ENCODE measurements around the gene SCIMP.
"Not testable (repeated sequence)": the region's sequence is repeated elsewhere in the genome, so short reads cannot be mapped to it uniquely, and the experiment has no call there.

The SCIMP gene

GRCh38 chr17:5237541-5238016, 2.9 kb upstream of the SCIMP start:
- no peak for DNase-seq

GRCh38 chr17:5236938-5237540, 2.4 kb upstream of the SCIMP start:
- no peak for DNase-seq

GRCh38 chr17:5233492-5233891, 1.2 kb downstream of the SCIMP start:
- DNase-seq, result not testable (repeated sequence)

DNA sequence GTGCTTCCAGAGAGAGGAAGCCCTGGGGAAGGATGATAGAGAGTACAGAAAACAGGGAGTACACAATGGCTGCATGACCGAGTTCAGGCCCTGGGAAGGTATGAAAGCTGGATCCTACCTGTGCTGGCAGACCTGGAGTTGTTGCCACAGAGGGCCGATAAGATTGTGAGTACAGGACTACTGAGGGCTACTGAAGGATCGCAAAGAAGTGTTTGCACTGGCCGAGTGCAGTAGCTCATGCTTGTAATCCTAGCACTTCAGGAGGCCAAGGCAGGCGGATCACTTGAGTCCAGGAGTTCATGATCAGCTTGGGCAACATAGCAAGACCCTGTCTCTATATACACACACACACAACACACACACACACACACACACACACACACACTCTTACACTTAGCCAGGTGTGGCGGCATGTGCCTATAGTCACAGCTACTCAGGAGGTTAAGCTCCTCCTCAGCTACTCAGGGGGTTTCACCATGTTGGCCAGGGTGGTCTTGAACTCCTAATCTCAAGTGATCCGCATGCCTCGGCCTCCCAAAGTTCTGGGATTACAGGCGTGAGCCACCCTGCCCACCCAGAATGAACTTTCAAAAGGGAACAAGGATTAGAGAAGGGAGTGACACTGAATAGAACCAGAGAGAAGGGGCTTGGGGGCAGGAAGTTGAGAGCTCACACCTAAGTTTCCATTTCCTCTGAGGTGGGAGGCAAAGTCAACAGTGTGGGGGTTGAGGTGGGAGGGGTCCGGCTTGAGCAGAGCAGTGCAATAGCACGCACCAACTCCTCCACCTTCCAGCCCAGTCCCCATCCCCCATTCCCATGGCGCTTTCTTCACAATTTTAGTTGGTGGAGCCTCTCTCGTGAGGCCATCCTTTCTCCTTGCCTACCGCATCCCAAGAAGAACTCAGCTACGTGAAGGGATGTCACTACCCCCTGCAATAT, 7.5 kb downstream of the SCIMP start:
- DNase-seq, result no peak

DNA sequence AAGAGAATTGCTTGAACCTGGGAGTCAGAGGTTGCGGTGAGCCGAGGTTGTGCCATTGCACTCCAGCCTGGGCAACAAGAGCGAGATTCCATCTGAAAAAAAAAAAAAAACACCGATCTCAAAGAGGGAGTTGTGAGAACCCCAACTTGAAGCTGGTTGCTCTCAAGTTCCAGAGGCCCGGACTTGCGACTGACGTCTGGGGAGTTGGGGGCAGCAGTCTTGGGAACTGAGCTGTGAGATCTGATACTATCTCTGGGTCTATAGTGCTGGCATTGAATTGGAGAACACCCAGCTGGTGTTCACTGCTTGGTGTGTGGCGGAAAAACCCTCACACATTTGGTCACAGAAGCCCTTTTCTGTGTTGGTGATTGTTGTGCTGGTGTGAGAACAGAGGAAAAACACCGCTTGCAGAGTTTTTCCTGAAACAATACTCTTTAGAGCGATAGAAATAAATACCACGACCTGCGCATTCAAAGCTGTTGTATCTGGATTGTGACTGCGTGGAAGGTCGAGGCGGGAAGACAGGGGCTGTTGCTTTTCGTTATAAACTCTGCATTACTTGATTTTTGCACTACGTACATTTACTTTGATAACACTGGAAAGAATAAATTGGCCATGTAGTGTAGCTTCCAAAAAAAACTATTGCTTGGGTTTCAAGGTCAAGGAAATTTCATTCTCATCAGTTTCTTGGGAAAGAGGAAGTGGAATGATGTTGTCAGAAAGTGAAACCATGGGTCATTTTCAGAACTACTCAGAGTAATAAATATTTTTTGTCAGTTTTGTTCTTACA, 8.8 kb downstream of the SCIMP start:
- no peak for DNase-seq

GRCh38 chr17:5221912-5222311, 12.7 kb downstream of the SCIMP start:
- DNase-seq, result not testable (repeated sequence)

GRCh38 chr17:5220074-5220473, 14.6 kb downstream of the SCIMP start:
- no peak for DNase-seq

DNA sequence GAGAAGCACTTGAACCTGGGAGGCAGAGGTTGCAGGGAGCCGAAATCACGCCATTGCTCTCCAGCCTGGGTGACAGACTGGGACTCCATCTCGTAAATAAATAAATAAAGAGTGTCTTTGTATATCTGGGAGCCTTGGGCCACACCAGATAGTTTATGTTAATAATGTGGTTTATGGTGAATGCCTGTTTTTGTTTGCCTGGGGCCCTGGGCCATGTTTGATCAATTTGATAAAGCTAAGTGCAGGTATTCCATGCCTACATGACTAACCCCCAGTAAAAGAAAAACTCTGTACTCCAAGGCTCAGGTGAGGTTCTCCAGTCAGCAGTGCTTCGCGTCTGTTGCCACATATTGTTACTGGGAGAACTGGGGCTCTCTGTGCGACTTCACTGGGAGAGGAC, 15.1 kb downstream of the SCIMP start:
- DNase-seq, result no peak

DNA sequence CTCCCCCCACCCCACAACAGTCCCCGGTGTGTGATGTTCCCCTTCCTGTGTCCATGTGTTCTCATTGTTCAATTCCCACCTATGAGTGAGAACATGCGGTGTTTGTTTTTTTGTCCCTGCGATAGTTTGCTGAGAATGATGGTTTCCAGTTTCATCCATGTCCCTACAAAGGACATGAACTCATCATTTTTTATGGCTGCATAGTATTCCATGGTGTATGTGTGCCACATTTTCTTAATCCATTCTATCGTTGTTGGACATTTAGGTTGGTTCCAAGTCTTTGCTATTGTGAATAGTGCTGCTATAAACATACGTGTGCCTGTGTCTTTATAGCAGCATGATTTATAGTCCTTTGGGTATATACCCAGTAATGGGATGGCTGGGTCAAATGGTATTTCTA, 17.1 kb downstream of the SCIMP start:
- DNase-seq, result not testable (repeated sequence)

DNA sequence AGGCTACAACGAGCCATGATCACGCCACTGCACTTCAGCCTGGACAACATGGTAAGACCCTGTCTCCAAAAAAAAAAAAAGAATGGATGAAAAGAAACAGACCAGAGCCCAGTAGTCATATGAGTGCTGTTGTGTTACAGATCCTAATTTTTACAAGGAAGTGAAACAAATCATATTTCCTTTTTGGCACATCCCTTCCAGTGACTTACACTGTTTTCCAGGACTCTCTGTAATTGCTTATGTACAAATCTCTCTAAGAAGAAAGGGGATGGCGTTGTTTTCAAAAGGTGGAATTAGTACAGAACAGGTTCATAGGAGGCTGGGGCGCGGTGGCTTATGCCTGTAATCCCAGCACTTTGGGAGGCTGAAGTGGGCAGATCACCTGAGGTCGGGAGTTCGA, 23.2 kb downstream of the SCIMP start:
- no peak for DNase-seq

- DNase-seq, result no peak
Measured at GRCh38 chr17:5210614-5211252, 23.9 kb downstream of the SCIMP start.

DNA sequence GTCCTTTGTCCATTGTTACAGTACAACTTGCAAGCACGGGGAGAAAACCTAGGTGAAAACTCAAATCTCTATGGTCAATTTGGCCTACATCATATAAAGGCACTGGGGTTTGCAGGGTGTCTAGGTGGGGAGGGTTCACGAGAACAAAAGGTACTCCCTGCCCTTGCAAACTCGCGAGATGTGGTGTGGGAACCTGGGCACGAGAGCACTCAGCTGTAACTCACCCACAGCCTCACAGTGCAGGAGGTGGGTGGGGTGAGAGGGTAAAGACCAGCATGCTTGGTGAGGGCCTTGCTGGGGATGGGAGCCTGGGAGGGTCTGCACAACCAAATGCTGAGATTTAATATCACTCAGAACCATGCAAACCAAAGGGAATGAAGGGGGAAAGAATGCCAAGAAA, 24.6 kb downstream of the SCIMP start:
- no peak for DNase-seq

- no peak for DNase-seq
Measured at GRCh38 chr17:5209396-5209795, 25.3 kb downstream of the SCIMP start.

- DNase-seq, result no peak
Measured at GRCh38 chr17:5203908-5204294, 30.8 kb downstream of the SCIMP start.

DNA sequence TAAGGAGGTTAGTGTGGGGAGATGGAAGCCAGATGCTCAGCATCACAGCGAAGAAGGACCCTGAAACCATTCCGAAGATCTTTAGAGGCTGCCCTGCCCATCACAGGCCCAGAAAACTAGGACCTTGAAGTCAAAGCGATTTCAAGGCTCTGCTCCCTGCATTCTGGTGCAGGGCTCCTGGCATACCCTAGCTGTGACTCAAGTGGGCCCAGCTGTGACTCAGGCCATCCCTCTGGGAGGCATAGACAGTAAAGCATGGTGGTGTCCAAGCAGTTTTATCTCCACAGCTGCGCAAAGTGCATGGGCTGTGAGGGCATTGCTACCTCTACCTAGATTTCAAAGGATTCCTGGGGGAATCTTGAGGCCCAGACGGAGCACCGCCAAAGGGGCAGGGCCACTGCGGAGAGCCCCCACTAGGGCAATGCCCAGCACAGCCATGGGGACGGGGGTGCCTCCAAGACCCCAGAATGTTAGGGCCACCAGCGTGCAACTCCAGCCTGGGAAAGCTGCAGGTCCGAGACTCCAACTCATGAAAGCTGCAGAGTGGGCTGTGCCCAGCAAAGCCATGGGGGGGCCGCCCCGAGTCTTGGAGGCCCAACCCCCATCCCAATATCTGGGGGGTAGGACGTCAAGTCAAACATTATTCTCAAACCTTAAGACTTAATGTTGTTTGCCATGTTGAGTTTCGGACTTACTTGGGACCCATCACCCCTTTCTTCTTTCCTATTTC, 31.3 kb downstream of the SCIMP start:
- DNase-seq, result no peak

DNA sequence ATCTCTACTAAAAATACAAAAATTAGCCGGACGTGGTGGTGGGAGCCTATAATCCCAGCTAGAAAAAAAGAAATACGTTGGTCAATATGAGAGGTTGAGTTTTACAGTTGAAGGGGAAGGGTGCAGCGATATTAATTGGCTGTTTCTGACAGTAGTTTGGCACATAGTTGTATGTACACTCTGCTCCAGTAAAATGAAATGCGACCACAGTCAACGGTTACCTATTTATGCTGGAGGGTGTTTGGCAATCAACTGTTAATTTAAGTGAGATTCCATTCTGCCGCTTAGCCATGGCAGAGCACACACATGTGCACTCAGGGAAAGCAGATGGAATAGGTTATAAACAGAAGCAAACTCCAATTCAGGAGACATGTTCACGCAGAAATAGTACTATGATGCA, 33.6 kb downstream of the SCIMP start:
- no peak for DNase-seq

DNA sequence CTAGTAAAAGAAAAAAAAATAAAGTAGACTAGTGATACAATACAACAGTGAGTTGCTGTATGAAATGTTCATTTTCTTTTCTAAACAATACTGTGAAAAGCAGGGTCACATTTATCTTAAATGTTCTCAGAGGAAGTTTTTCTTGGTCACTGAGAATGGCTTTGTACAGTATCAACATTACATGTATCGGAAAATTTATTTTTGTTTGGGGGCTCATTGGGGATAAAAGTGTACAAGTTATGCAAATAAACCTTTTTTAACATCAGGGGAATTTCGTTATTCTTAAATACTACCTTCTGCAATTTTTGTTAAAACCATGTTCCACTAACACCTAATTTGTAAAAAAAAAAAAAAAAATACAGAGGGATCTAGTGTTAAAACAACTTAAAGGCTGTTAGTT, 34.3 kb downstream of the SCIMP start:
- DNase-seq, result no peak

- no peak for DNase-seq
Measured at GRCh38 chr17:5198472-5198871, 36.2 kb downstream of the SCIMP start.

DNA sequence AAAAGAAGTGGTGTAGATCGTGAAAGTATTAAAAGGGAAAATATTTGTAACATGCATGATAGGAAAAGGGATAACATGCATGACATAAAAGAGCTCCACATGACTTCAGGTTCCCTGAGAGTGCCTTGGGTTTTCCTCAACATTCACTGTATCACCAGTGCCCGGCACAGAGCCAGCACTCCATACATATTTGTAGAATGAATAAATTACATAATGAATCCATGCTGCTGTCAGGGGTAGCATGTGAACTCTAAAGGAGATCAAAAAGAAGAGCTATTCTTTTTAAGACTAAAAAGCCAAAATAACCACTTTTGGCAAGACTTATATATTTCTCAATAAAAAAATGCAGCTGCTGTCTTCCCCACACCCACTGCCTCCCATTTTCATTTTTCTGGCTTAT, 40.3 kb downstream of the SCIMP start:
- no peak for DNase-seq

- peak; percentile 79 for DNase-seq
Measured at GRCh38 chr17:5191541-5192417, 42.9 kb downstream of the SCIMP start, which contains the start of gene ZNF594. Gene ZNF594, minus strand, starts transcription at chr17:5191868. Its CDS starts 7,612 bp downstream, at chr17:5184256.

GRCh38 chr17:5184288-5184687, 50.4 kb downstream of the SCIMP start:
- DNase-seq, result no peak
